Subcutaneous abdominal adipose tissue (tissue), 5 donors: ENCODE measurements around the gene DHFR2.
"Not testable (repeated sequence)": the region's sequence is repeated elsewhere in the genome, so short reads cannot be mapped to it uniquely, and the experiment has no call there.

Experiments
- H3K27ac ChIP-seq: one replicate; pipeline ENCODE4 v1.7.0; 2013; ENCODE audit warnings: low read depth, mild to moderate bottlenecking, inconsistent platforms, low read length, moderate library complexity
- H3K27me3 ChIP-seq, 5 donors: one replicate each; pipeline ENCODE4 v1.7.0; 2013; ENCODE audit warnings: low read length in 5 of 5, inconsistent platforms in 1 of 5; ENCODE audit not compliant: control insufficient read depth in 5 of 5, insufficient read depth in 4 of 5
- H3K36me3 ChIP-seq, 5 donors: one replicate each; pipeline ENCODE4 v1.7.0; 2013; ENCODE audit warnings: low read length in 5 of 5; ENCODE audit not compliant: control insufficient read depth in 5 of 5, insufficient read depth in 5 of 5
- H3K4me1 ChIP-seq, 5 donors: one replicate each; pipeline ENCODE4 v1.7.0; 2013; ENCODE audit warnings: low read length in 5 of 5, mild to moderate bottlenecking in 3 of 5, moderate library complexity in 1 of 5; ENCODE audit not compliant: control insufficient read depth in 5 of 5, insufficient read depth in 5 of 5
- H3K4me3 ChIP-seq, 5 donors: one replicate each; pipeline ENCODE4 v1.7.0; 2013; ENCODE audit warnings: low read length in 5 of 5, low read depth in 1 of 5
- H3K9ac ChIP-seq, 5 donors: one replicate each; pipeline ENCODE4 v1.7.0; 2013; ENCODE audit warnings: low read length in 5 of 5, mild to moderate bottlenecking in 4 of 5, moderate library complexity in 3 of 5
- H3K9me3 ChIP-seq, 5 donors: one replicate each; pipeline ENCODE4 v1.7.0; 2013; ENCODE audit warnings: low read length in 5 of 5; ENCODE audit not compliant: control insufficient read depth in 5 of 5
- donor health status: healthy.
- donor health status: healthy.
- donor health status: healthy.
- donor health status: healthy.
- donor health status: healthy.

Gene DHFR2

DNA sequence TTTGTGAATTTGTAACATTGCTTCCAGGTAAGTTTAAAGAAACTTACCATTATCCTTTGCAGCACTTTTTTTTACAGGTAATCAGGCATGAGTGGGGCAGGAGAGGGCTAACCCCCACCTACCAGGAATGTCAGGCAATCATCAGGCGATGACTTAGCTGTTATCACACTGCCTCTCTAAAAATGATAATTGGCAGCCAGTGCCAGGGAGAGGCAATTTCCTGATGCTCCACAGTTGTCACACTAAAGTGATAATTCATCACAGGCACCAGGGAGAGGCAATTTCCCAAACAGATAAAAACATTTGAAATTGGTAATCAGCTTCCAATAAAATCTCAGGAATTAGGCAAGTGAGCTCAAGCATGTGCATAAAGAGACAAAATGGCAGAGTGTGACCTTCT is 26.4 kb upstream of the DHFR2 start:
- no peak overlapping the region for H3K27ac ChIP-seq
- H3K4me3 ChIP-seq, result no peak overlapping the region
- H3K4me1 ChIP-seq, result peaks cover 0 to 3% (median 0%) of the 10 kb centered on the region in 5 donors
- no peak overlapping the region for H3K9ac ChIP-seq
- H3K27me3 ChIP-seq, result no peaks in the 10 kb centered on the region
- H3K9me3 ChIP-seq, result no peaks in the 10 kb centered on the region
- peaks cover 6 to 26% (median 21%) of the 10 kb centered on the region in 5 donors for H3K36me3 ChIP-seq

DNA sequence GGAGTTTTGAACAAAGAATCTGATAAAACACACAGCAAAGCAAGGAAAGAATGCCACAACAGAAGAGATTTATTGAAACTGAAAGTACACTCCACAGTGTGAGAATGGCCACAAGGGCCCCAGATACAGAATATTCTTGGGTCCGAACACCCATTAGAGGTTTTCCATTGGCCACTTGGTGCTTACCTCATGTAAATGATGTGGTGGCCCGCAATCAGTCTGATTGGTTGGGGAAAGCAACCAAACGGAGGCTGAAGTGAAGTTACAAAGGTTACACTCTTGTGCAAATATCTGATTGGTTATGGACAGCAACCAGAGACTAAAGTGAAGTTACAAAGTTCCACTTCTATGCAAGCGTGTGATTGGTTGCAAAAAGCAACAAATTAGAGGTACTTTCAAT is 20.5 kb upstream of the DHFR2 start:
- Histone ChIP-seq H3K27me3 (no peaks in the 10 kb centered on the region), H3K9me3 (no peaks in the 10 kb centered on the region), H3K36me3 (peaks cover 11 to 22% (median 13%) of the 10 kb centered on the region in 5 donors), H3K9ac (no peak overlapping the region), H3K27ac (no peak overlapping the region), H3K4me3 (no peak overlapping the region), H3K4me1 (peaks cover 0 to 4% (median 0%) of the 10 kb centered on the region in 5 donors)

- Histone ChIP-seq H3K4me1 (peaks cover 0 to 4% (median 0%) of the 10 kb centered on the region in 5 donors), H3K9me3 (no peaks in the 10 kb centered on the region), H3K27ac (no peak overlapping the region), H3K27me3 (no peaks in the 10 kb centered on the region), H3K9ac (no peak overlapping the region), H3K4me3 (no peak overlapping the region), H3K36me3 (peaks cover 8 to 22% (median 13%) of the 10 kb centered on the region in 5 donors)
Observed at GRCh38 chr3:94082391-94082937, 19.7 kb upstream of the DHFR2 start.

DNA sequence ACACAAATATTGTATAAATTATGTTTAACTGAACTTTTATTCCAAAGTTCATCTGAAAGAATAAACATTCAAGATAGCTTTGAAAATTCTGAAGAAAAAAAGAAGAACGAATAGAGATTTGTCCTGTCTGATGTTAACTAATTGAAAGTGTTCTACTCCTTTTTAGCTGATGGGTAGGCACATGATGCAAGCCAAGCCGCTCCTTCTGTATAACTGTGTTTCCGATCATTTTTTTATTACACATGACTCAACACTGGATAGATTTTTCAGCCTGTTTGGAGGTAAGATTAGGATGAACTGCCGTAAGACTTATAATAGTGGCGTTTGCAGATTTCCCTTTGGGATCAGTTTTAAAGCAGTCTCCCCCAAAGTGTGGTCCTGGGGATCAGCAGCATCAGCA is 19.2 kb upstream of the DHFR2 start:
- Histone ChIP-seq H3K36me3 (peaks cover 8 to 24% (median 13%) of the 10 kb centered on the region in 5 donors), H3K27me3 (no peaks in the 10 kb centered on the region), H3K4me3 (no peak overlapping the region), H3K4me1 (peaks cover 0 to 4% (median 0%) of the 10 kb centered on the region in 5 donors), H3K27ac (no peak overlapping the region), H3K9ac (no peak overlapping the region), H3K9me3 (no peaks in the 10 kb centered on the region)

- peaks cover 11 to 27% (median 13%) of the 10 kb centered on the region in 5 donors for H3K36me3 ChIP-seq
- not testable (repeated sequence) for H3K27ac ChIP-seq, H3K4me1 ChIP-seq, H3K27me3 ChIP-seq, H3K9me3 ChIP-seq, H3K4me3 ChIP-seq, H3K9ac ChIP-seq
Observed at GRCh38 chr3:94080552-94080951, 17.8 kb upstream of the DHFR2 start.

- no peak overlapping the region for H3K27ac ChIP-seq
- no peaks in the 10 kb centered on the region for H3K27me3 ChIP-seq
- no peak overlapping the region for H3K9ac ChIP-seq
- no peaks in the 10 kb centered on the region for H3K9me3 ChIP-seq
- H3K4me3 ChIP-seq, result no peak overlapping the region
- peaks cover 5 to 21% (median 10%) of the 10 kb centered on the region in 5 donors for H3K36me3 ChIP-seq
- peaks cover 0 to 4% (median 0%) of the 10 kb centered on the region in 5 donors for H3K4me1 ChIP-seq
Observed at GRCh38 chr3:94076055-94076454, 13.3 kb upstream of the DHFR2 start.

- H3K27ac ChIP-seq, result no peak overlapping the region
- no peaks in the 10 kb centered on the region for H3K4me1 ChIP-seq
- peaks cover 5 to 29% (median 13%) of the 10 kb centered on the region in 5 donors for H3K36me3 ChIP-seq
- no peaks in the 10 kb centered on the region for H3K9me3 ChIP-seq
- H3K27me3 ChIP-seq, result no peaks in the 10 kb centered on the region
- H3K4me3 ChIP-seq, result no peak overlapping the region
- no peak overlapping the region for H3K9ac ChIP-seq
Observed at GRCh38 chr3:94071713-94072284, 9.1 kb upstream of the DHFR2 start.

DNA sequence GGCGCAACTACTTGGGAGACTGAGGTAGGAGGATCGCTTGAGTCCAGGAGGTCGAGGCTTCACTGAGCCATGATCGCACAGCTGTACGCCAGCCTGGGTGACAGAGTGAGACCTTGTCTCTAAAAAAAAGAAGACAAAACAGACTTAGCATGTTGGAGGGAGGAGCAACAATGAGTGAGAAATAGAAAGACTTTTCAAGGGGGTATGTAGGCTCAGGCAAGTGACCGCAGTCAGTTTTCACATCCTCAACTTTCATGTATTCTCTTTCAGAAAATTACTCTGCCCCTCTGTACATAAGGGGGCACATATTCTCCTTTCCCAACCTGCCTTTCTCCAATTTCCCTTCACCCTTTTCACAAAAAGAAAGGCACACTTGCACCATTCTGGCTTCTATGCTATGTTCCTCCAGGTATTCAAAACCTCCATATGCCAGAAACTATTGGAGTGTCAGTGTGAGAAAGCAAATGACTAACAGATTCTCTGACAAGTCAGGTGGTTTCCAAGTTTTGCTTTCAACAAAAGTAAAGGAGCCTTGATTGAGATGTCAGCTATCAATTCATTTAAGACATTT is 7.7 kb upstream of the DHFR2 start:
- Histone ChIP-seq H3K9ac (no peak overlapping the region), H3K4me1 (no peaks in the 10 kb centered on the region), H3K36me3 (peaks cover 3 to 21% (median 10%) of the 10 kb centered on the region in 5 donors), H3K9me3 (no peaks in the 10 kb centered on the region), H3K27ac (no peak overlapping the region), H3K4me3 (no peak overlapping the region), H3K27me3 (no peaks in the 10 kb centered on the region)

- Histone ChIP-seq H3K9me3 (no peaks in the 10 kb centered on the region), H3K4me3 (no peak overlapping the region), H3K9ac (no peak overlapping the region)
Observed at GRCh38 chr3:94069194-94069813, 6.6 kb upstream of the DHFR2 start.

More at GRCh38 chr3:94069194-94069813, 6.6 kb upstream of the DHFR2 start:
- H3K27me3 ChIP-seq, result no peaks in the 10 kb centered on the region
- H3K4me1 ChIP-seq, result peaks cover 0 to 6% (median 2%) of the 10 kb centered on the region in 5 donors
- peaks cover 3 to 21% (median 10%) of the 10 kb centered on the region in 5 donors for H3K36me3 ChIP-seq
- H3K27ac ChIP-seq, result no peak overlapping the region
